HepG2 (cell line): ENCODE measurements around the gene TM9SF4. TPM values are rescaled to one million over a fixed set of nuclear protein-coding genes. Genes with fewer than 3 reads are reported as not detected.

Experiments
- ATAC-seq: fragments of 200-7000 bp; cut with Tn5 transposase; 3 replicates; pipeline ENCODE4 v1.9.1; 2020; ENCODE audit warnings: mild to moderate bottlenecking, moderate library complexity
- BruUV-seq: library from RNA; stranded (reverse); fragments of 400-500 nt; replicated peaks from 2 replicates; lab custom pipeline; 2021; lab: Mats Ljungman, UMichigan
- CTCF ChIA-PET: fragments of 300-600 bp; formaldehyde crosslinking; extraction: SDS; loops from one replicate; lab custom pipeline; 2021; ENCODE audit warnings: low total read pairs, inconsistent platforms, low intra/inter-chr PET ratio; lab: Yijun Ruan, JAX
- POLR2A ChIA-PET: fragments of 350-600 bp; sonication (Branson Sonifier 250); formaldehyde crosslinking; loops from one replicate; lab custom pipeline; 2020; ENCODE audit warnings: antibody characterized with exemption, inconsistent platforms; lab: Yijun Ruan, JAX
- DNase-seq: peaks from one replicate; pipeline ENCODE4 v3.0.0-alpha.2; 2015; ENCODE audit warnings: low spot score
- FAIRE-seq: peaks from 3 replicates; lab custom pipeline; 2011; peaks lifted over from hg19 to GRCh38; lab: Jason Lieb, UNC
- H2AFZ ChIP-seq: one replicate; pipeline ENCODE4 v1.6.1; 2011; ENCODE audit warnings: low read length, inconsistent platforms
- H3K27ac ChIP-seq: fragments of 300-600 bp; 3 replicates; pipeline ENCODE4 v1.8.0; 2011; ENCODE audit warnings: mixed run types, mild to moderate bottlenecking, mixed read lengths, low read length, inconsistent platforms; ENCODE audit not compliant: insufficient read depth; ENCODE audit errors: extremely low read length
- H3K27me3 ChIP-seq, 2 experiments: fragments of 200-600 bp in 1 of 2; 2 replicates in 1 of 2; 3 replicates in 1 of 2; pipeline versions ENCODE4 v1.6.0 to v1.8.0; 2011; ENCODE audit warnings: low read length in 2 of 2, mild to moderate bottlenecking in 2 of 2, moderate library complexity in 2 of 2, inconsistent platforms in 1 of 2; ENCODE audit not compliant: insufficient read depth in 2 of 2, control insufficient read depth in 1 of 2
- H3K36me3 ChIP-seq, 2 experiments: fragments of 200-600 bp in 1 of 2; replicated peaks in 1 of 2; 2 replicates in 1 of 2; 3 replicates in 1 of 2; pipeline versions ENCODE4 v1.5.1 to v1.8.0; 2011; ENCODE audit warnings: low read length in 2 of 2, inconsistent platforms in 1 of 2; ENCODE audit not compliant: insufficient read depth in 2 of 2, control insufficient read depth in 1 of 2
- H3K4me1 ChIP-seq: 2 replicates; pipeline ENCODE4 v1.5.1; 2012; ENCODE audit warnings: low read length, inconsistent platforms; ENCODE audit not compliant: insufficient read depth
- H3K4me2 ChIP-seq: 2 replicates; pipeline ENCODE4 v1.6.0; 2011; ENCODE audit warnings: low read depth, low read length, inconsistent platforms
- H3K4me3 ChIP-seq, 3 experiments: fragments of 200-600 bp in 1 of 3; sonication (generic), shearing (Covaris generic) in 1 of 3; replicated peaks in 1 of 3; 2 replicates each; pipeline ENCODE4 v1.5.1; 2011 to 2016; ENCODE audit warnings: low read length in 3 of 3, inconsistent platforms in 2 of 3, low read depth in 2 of 3, mild to moderate bottlenecking in 2 of 3, control low read depth in 1 of 3, mixed read lengths in 1 of 3; ENCODE audit not compliant: insufficient read depth in 1 of 3
- H3K79me2 ChIP-seq: one replicate; pipeline ENCODE4 v1.6.1; 2011; ENCODE audit warnings: low read length, inconsistent platforms; ENCODE audit not compliant: insufficient read depth
- H3K9ac ChIP-seq: 2 replicates; pipeline ENCODE4 v1.6.0; 2011; ENCODE audit warnings: mild to moderate bottlenecking, low read depth, low read length, inconsistent platforms; ENCODE audit not compliant: insufficient read depth
- H3K9me3 ChIP-seq: 2 replicates; pipeline ENCODE4 v1.5.1; 2012; ENCODE audit warnings: mild to moderate bottlenecking, low read length
- H4K20me1 ChIP-seq: 2 replicates; pipeline ENCODE4 v1.6.0; 2011; ENCODE audit warnings: inconsistent platforms, mild to moderate bottlenecking, low read length, moderate library complexity; ENCODE audit not compliant: insufficient read depth
- EP300 ChIP-seq, 3 experiments: sonication (generic) in 1 of 3; formaldehyde crosslinking in 1 of 3; IDR thresholded peaks; 2 replicates each; pipeline versions ENCODE4 v1.5.1 to v1.6.1; 2011 to 2020; ENCODE audit warnings: low read depth in 2 of 3, low read length in 2 of 3, borderline replicate concordance in 1 of 3, improper control_type of control experiment in 1 of 3, mild to moderate bottlenecking in 1 of 3, missing genetic modification reagents in 1 of 3, moderate library complexity in 1 of 3
- GABPA ChIP-seq, 2 experiments: IDR thresholded peaks; 2 replicates each; pipeline ENCODE4 v1.6.1; 2011 to 2016; ENCODE audit warnings: low read depth in 2 of 2, low read length in 1 of 2, missing biosample characterization in 1 of 2, missing genetic modification characterization in 1 of 2
- HNRNPL ChIP-seq: fragments of 200-400 bp; formaldehyde crosslinking; IDR thresholded peaks from 2 replicates; pipeline ENCODE4 v1.6.1; 2017; ENCODE audit warnings: mild to moderate bottlenecking, low read depth, low read length
- JDP2 ChIP-seq: sonication (generic); formaldehyde crosslinking; IDR thresholded peaks from 2 replicates; pipeline ENCODE4 v1.8.1; 2022; ENCODE audit warnings: missing genetic modification reagents, borderline replicate concordance
- JUND ChIP-seq: sonication (generic); formaldehyde crosslinking; IDR thresholded peaks from 2 replicates; pipeline ENCODE4 v1.8.0; 2022; ENCODE audit warnings: mild to moderate bottlenecking, missing genetic modification reagents
- MLLT10 ChIP-seq: sonication (generic); formaldehyde crosslinking; IDR thresholded peaks from 2 replicates; pipeline ENCODE4 v1.4.0; 2020; ENCODE audit warnings: missing genetic modification reagents
- MTF2 ChIP-seq: sonication (generic); formaldehyde crosslinking; IDR thresholded peaks from 2 replicates; pipeline ENCODE4 v1.5.0; 2020; ENCODE audit warnings: missing genetic modification reagents, borderline replicate concordance
- PRMT3 ChIP-seq: sonication (generic); formaldehyde crosslinking; IDR thresholded peaks from 2 replicates; pipeline ENCODE4 v1.8.1; 2022; ENCODE audit warnings: low read depth, mild to moderate bottlenecking, moderate library complexity, missing genetic modification reagents, borderline replicate concordance
- RORA ChIP-seq: sonication (generic); formaldehyde crosslinking; IDR thresholded peaks from 2 replicates; pipeline ENCODE4 v1.5.0; 2020; ENCODE audit warnings: mild to moderate bottlenecking, missing genetic modification reagents, moderate library complexity
- SMAD3 ChIP-seq: sonication (generic); formaldehyde crosslinking; IDR thresholded peaks from 2 replicates; pipeline ENCODE4 v1.4.0; 2020; ENCODE audit warnings: missing genetic modification reagents
- SMARCC2 ChIP-seq: fragments of 450-650 bp; IDR thresholded peaks from 2 replicates; pipeline ENCODE4 v1.6.1; 2017; ENCODE audit warnings: antibody characterized with exemption, mild to moderate bottlenecking
- TAF1 ChIP-seq: sonication (generic); formaldehyde crosslinking; IDR thresholded peaks from 2 replicates; pipeline ENCODE4 v1.4.0; 2020; ENCODE audit warnings: missing genetic modification reagents
- TCF7 ChIP-seq: sonication (generic); IDR thresholded peaks from 2 replicates; pipeline ENCODE4 v1.6.1; 2016; ENCODE audit warnings: antibody characterized with exemption, low read depth
- ZBTB7B ChIP-seq: sonication (generic); formaldehyde crosslinking; IDR thresholded peaks from 2 replicates; pipeline ENCODE4 v1.4.0; 2020; ENCODE audit warnings: missing genetic modification reagents
- ZNF672 ChIP-seq: sonication (generic); formaldehyde crosslinking; IDR thresholded peaks from 2 replicates; pipeline ENCODE4 v1.8.1; 2022; ENCODE audit warnings: missing genetic modification reagents
- WGBS: methylation state at CpG from one replicate; pipeline ENCODE4 v1.1.6; 2017; ENCODE audit warnings: low lambda C conversion rate; 5-methylcytosine and 5-hydroxymethylcytosine counted together
- in situ Hi-C: cut with HindIII; loops from 2 replicates; pipeline ENCODE4 v1.10.0; 2017; ENCODE audit warnings: low pct_unique_long_range_greater_than_20kb; ENCODE audit not compliant: extremely low pct_ligation_motif_present
- intact Hi-C: fragments of 100-400 bp; cut with micrococcal nuclease; formaldehyde crosslinking; loops from one replicate; pipeline ENCODE4 v1.10.0; 2022; ENCODE audit not compliant: unreplicated experiment
- polyA plus RNA-seq, 8 experiments: library from polyadenylated mRNA; depleted of rRNA in 3 of 8; stranded (reverse) in 7 of 8; unstranded in 1 of 8; fragments of >200 nt; fragmentation: Illumina TruSeq in 4 of 8; extraction: Trizol in 4 of 8; gene quantifications; 2 replicates each; pipeline versions ENCODE4 v1.2.1 to v1.2.3, GENCODE V29; 2011 to 2016; ENCODE audit warnings: low read depth in 4 of 8, missing spikeins in 1 of 8, mixed read lengths in 1 of 8; ENCODE audit not compliant: insufficient read depth in 1 of 8
- total RNA-seq, 5 experiments: library from RNA; depleted of rRNA; stranded (reverse); fragments of >200 nt; fragmentation: Illumina TruSeq; extraction: Trizol; gene quantifications; 2 replicates each; pipeline ENCODE4 v1.2.3, GENCODE V29; 2016; ENCODE audit warnings: low read depth in 1 of 5
- TF ChIP-seq, protein P1 (sequence below): sonication (generic); formaldehyde crosslinking; IDR thresholded peaks from 2 replicates; pipeline ENCODE4 v1.8.1; 2023; ENCODE audit warnings: missing genetic modification reagents, inconsistent platforms, borderline replicate concordance

TM9SF4 gene
- total and polyA plus RNA-seq, 2 of the 13 experiments (the other 11 are each of a cell fraction or from before 2014, with no cell fraction given) = 53.5 to 171 TPM

DNA sequence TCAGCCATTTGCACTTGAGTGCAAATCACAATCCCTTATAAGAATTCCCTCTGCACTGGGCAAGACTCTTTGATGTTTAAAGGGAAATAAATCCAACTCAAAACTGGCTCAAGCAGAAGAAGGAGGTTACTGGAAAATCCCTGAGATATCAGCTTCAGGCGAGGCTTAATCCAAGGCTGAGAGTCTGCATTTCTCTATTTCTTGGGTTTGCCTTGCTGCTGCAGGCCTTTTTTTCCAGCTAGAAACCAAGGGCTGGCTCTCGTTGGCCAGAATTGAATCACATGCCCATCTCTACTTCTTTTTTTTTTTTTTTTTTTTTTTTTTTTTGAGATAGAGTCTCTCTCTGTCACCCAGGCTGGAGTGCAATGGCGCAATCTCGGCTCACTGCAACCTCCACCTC lies 45.8 kb upstream of the TM9SF4 start:
- Histone ChIP-seq H3K27ac (no peak overlapping the region), H3K9me3 (no peaks in the 10 kb centered on the region), H3K4me2 (no peak overlapping the region), H3K9ac (no peak overlapping the region), H4K20me1 (no peaks in the 10 kb centered on the region; the same call in 1 of the 2 replicates), H3K27me3 (peaks cover 8 to 46% of the 10 kb centered on the region in 2 experiments; a peak in 4 of 5 replicates), H3K4me1 (peaks cover 9% of the 10 kb centered on the region; the same call in 1 of the 2 replicates), H3K4me3 (no peak overlapping the region), H2AFZ (no peak overlapping the region), H3K36me3 (no peaks in the 10 kb centered on the region), H3K79me2 (no peaks in the 10 kb centered on the region)
- in situ Hi-C loops = no loop called here
- DNase-seq (no peak), FAIRE-seq (no peak), ATAC-seq (no peak)
- 3% methylated on average over 4 of the region's 4 CpGs for WGBS
- intact Hi-C loops = no loop called here
- no peak for TF ChIP-seq TAF1
- TF ChIP-seq SMAD3 = no peak
- TF ChIP-seq PRMT3 (CRISPR knock-in tag) = no peak
- TF ChIP-seq ZNF672 (CRISPR knock-in tag) = no peak
- TF ChIP-seq JUND (CRISPR knock-in tag) = no peak
- CTCF ChIA-PET = no interaction called here
- no TSS peak for BruUV-seq
- POLR2A ChIA-PET = no interaction called here

DNA sequence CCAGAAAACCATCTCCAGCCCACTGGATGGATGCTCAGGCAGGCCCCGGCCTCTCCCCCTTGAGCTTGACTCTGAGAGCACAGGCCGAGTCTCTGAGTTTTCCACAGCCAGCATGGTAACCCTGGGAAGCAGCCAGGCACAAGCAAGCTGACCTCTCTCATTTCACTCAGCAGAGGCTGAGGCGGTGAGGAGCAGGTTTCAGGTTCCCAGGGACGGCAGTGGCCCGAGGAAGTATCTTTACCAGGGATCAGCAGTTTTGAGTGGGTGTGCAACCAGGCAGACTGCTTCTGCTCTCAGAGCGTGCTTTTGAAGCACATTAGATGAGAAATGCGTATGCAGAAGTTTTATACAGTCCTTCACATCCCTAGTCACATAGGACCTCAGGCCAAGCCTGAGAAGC lies 44.8 kb upstream of the TM9SF4 start:
- Histone ChIP-seq H3K27ac (no peak overlapping the region), H3K4me1 (peaks cover 11% of the 10 kb centered on the region; the same call in 1 of the 2 replicates), H3K9ac (no peak overlapping the region), H3K9me3 (no peaks in the 10 kb centered on the region), H3K4me2 (no peak overlapping the region), H3K27me3 (peaks cover 7 to 41% of the 10 kb centered on the region in 2 experiments; a peak in 4 of 5 replicates), H3K79me2 (no peaks in the 10 kb centered on the region), H4K20me1 (no peaks in the 10 kb centered on the region; the same call in 1 of the 2 replicates), H3K4me3 (no peak overlapping the region), H2AFZ (no peak overlapping the region), H3K36me3 (no peaks in the 10 kb centered on the region)
- FAIRE-seq (no peak), DNase-seq (no peak), ATAC-seq (no peak)
- intact Hi-C loops (no loop called here), in situ Hi-C loops (no loop called here)
- BruUV-seq = no TSS peak
- ChIA-PET POLR2A (no interaction called here), CTCF (no interaction called here)
- 3% methylated on average over 7 of the region's 7 CpGs for WGBS
- TF ChIP-seq SMARCC2 = no peak
- TF ChIP-seq GABPA (IDR thresholded peaks at IDR 0.05; ENCODE audit: low read depth, low read length) = no peak
- no peak for TF ChIP-seq GABPA (CRISPR knock-in tag; IDR thresholded peaks at IDR 0.05; ENCODE audit: low read depth)
- TF ChIP-seq RORA (CRISPR knock-in tag) = no peak
- no peak for TF ChIP-seq TCF7
- TF ChIP-seq JDP2 (CRISPR knock-in tag) = no peak
- TF ChIP-seq EP300 (IDR thresholded peaks at IDR 0.05; ENCODE audit: low read depth in 2 of 2, low read length in 2 of 2) = no peak
- no peak for TF ChIP-seq EP300 (CRISPR knock-in tag; IDR thresholded peaks at IDR 0.05; ENCODE audit: borderline replicate concordance)
- TF ChIP-seq MTF2 (CRISPR knock-in tag) = no peak
- TF ChIP-seq, protein P1, sequence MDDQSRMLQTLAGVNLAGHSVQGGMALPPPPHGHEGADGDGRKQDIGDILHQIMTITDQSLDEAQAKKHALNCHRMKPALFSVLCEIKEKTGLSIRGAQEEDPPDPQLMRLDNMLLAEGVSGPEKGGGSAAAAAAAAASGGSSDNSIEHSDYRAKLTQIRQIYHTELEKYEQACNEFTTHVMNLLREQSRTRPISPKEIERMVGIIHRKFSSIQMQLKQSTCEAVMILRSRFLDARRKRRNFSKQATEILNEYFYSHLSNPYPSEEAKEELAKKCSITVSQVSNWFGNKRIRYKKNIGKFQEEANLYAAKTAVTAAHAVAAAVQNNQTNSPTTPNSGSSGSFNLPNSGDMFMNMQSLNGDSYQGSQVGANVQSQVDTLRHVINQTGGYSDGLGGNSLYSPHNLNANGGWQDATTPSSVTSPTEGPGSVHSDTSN = no peak
- TF ChIP-seq HNRNPL = no peak
- no peak for TF ChIP-seq MLLT10
- TF ChIP-seq ZBTB7B (CRISPR knock-in tag) = no peak
